ENCODE measurements around the gene INF2. TPM values are rescaled to one million over a fixed set of nuclear protein-coding genes. Genes with fewer than 3 reads are reported as not detected.

INF2 gene
- total RNA-seq, 6 experiments from 2014 or later = 47.5 to 98.2 (median 71.4) TPM

DNA sequence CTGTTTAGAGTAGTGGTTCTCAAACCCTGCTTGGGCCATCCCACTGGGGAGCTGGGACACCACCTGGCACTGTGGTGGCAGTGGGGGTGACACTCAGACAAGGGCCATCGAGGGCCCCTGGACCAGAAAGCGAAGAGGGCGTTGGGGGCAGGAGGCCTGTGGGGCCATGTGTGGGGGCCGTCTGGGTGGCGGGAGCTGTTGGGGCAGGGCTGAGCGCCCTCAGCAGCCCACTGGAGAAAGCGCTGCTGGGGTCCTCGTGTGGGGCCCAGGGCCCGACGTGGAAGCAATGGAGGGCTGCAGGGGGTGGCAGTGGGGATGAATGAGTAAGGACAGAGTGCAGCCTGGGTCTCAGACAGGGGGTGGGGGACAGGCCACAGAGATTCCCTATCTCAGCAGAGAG lies 28.7 kb downstream of the INF2 start:
- Histone ChIP-seq H3K9me3 (no peaks in the 10 kb centered on the region), H3K4me3 (no peak overlapping the region), H3K36me3 (peaks cover 0 to 26% (median 10%) of the 10 kb centered on the region in 4 donors), H3K27ac (no peak overlapping the region), H3K4me1 (no peaks in the 10 kb centered on the region), H3K27me3 (no peaks in the 10 kb centered on the region)
- DNase-seq = no peak
- ATAC-seq = no peak
- 78% methylated on average over 4 of the region's 10 CpGs for WGBS (ENCODE audit: insufficient coverage, low coverage, low lambda C conversion rate, missing lambda C conversion rate)
- intact Hi-C loops (cut with DNase I) = no loop called here
- TF ChIP-seq, protein P1, sequence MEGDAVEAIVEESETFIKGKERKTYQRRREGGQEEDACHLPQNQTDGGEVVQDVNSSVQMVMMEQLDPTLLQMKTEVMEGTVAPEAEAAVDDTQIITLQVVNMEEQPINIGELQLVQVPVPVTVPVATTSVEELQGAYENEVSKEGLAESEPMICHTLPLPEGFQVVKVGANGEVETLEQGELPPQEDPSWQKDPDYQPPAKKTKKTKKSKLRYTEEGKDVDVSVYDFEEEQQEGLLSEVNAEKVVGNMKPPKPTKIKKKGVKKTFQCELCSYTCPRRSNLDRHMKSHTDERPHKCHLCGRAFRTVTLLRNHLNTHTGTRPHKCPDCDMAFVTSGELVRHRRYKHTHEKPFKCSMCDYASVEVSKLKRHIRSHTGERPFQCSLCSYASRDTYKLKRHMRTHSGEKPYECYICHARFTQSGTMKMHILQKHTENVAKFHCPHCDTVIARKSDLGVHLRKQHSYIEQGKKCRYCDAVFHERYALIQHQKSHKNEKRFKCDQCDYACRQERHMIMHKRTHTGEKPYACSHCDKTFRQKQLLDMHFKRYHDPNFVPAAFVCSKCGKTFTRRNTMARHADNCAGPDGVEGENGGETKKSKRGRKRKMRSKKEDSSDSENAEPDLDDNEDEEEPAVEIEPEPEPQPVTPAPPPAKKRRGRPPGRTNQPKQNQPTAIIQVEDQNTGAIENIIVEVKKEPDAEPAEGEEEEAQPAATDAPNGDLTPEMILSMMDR (IDR thresholded peaks at IDR 0.05) = no peak
- TF ChIP-seq POLR2A (IDR thresholded peaks at IDR 0.05) = no peak

DNA sequence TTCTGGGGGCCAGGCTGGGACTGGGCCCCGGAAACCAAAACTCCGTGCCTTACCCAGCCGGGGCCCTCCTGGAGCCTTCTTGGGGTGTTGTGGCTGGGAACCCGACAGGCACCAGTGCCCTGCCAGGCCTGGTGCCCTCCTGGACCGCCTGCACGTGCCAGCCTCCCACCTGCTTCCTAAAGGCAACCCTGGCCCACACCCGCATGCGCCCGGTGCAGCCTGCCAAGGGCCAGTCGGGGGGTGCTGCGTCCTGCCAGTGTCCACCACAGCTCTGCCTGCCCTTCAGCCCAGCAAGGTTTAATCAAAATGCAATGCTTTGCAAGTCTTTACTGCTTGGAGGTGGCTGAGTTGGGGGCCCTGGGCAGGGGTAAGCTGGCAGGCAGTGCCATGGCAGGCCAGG lies 29.5 kb downstream of the INF2 start:
- ATAC-seq (no peak), DNase-seq (no peak)
- H3K36me3 ChIP-seq = peaks cover 0 to 20% (median 9%) of the 10 kb centered on the region in 4 donors
- intact Hi-C loops (cut with DNase I) = no loop called here
- no CpG with 5 or more reads among the region's 11 CpGs for WGBS (ENCODE audit: insufficient coverage, low coverage, low lambda C conversion rate, missing lambda C conversion rate)
- H3K9me3 ChIP-seq = no peaks in the 10 kb centered on the region
- H3K4me3 ChIP-seq = no peak overlapping the region
- H3K27me3 ChIP-seq = no peaks in the 10 kb centered on the region
- peaks cover 0 to 5% (median 2%) of the 10 kb centered on the region in 4 donors for H3K4me1 ChIP-seq
- no peak overlapping the region for H3K27ac ChIP-seq
- TF ChIP-seq, protein P1 (IDR thresholded peaks at IDR 0.05) = no peak
- TF ChIP-seq POLR2A (IDR thresholded peaks at IDR 0.05) = no peak

DNA sequence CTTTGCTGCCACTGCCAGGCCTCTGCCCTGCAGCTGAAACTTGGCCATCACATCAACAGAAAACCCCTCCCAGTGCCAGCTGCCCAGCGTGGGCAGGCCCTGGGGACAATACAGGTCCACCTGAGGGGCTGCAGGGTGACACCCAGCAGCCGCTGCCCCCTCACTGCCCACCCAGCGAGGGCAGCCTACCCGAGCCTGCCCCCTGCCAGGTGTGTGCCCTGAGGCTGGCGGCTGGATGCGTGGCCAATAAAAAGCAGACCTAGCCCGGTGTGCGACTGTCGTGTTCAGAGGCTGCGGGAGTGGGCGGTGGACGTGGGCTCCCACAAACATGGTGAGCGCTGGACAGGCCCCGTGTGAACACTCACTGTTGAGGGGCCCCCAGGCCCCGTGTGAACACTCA lies 29.9 kb downstream of the INF2 start:
- Histone ChIP-seq H3K27me3 (no peaks in the 10 kb centered on the region), H3K4me3 (no peak overlapping the region), H3K36me3 (peaks cover 0 to 16% (median 7%) of the 10 kb centered on the region in 4 donors), H3K27ac (no peak overlapping the region), H3K9me3 (no peaks in the 10 kb centered on the region), H3K4me1 (peaks cover 0 to 5% (median 2%) of the 10 kb centered on the region in 4 donors)
- intact Hi-C loops (cut with DNase I) = no loop called here
- no CpG with 5 or more reads among the region's 15 CpGs for WGBS (ENCODE audit: insufficient coverage, low coverage, low lambda C conversion rate, missing lambda C conversion rate)
- DNase-seq (no peak), ATAC-seq (no peak)
- TF ChIP-seq, protein P1 (IDR thresholded peaks at IDR 0.05) = no peak
- TF ChIP-seq POLR2A (IDR thresholded peaks at IDR 0.05) = no peak

DNA sequence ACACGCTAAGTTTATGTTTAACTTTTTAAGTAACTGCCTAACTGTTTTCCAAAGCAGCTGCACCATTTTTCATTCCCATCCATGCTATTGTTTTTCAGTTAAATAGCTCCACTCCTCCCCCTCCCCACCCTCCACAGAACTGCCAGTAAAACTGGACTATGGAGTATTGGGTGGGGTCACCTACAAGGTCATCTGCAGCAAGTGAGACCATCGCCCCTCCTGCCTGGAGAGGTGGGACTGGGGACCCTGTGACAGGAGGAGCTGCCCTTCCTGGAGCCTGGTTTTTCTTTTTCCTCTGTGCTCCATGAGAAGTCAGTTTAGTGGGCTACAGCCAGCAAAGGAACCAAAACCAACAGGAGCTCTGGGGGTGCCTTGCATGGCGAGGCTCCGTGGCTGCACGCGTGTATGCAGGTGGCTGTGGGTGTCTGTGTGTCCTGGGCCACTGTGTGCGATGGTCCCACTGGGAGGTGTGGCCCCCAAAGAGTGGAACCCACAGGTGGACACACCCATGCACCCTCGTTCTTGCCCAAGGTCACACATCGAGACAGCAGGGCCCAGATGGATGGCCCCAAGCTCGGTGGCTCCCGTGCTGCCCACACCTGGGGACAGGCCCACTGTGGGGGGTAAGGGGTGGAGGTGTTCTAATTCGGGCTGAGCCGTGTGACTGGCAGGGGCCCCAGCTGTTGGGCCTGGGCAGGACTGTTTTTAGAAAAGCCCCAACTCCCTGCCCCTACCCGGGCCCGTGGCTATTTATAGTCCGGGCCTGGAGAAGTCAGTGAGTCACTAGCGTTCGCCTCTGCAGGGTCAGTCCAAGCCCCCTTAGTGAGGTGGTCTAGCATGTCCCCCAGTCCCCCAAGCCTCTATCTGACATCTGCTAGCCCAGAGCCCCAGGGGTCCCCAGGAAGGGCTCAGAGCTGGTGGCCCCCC lies 32.4 kb downstream of the INF2 start:
- ATAC-seq (no peak), DNase-seq (no peak)
- TF ChIP-seq, protein P1 (IDR thresholded peaks at IDR 0.05) = no peak
- no peak for TF ChIP-seq POLR2A (IDR thresholded peaks at IDR 0.05)
- WGBS (ENCODE audit: insufficient coverage, low coverage, low lambda C conversion rate, missing lambda C conversion rate) = 90% methylated on average over 7 of the region's 18 CpGs
- H3K27me3 ChIP-seq = no peaks in the 10 kb centered on the region
- H3K36me3 ChIP-seq = peaks cover 0 to 10% (median 1%) of the 10 kb centered on the region in 4 donors
- no peaks in the 10 kb centered on the region for H3K9me3 ChIP-seq
- no peak overlapping the region for H3K27ac ChIP-seq
- H3K4me3 ChIP-seq = no peak overlapping the region
- intact Hi-C loops (cut with DNase I) = no loop called here
- peaks cover 0 to 28% (median 11%) of the 10 kb centered on the region in 4 donors for H3K4me1 ChIP-seq

Data from right lobe of liver (tissue), 6 donors.